Stimulated activated CD4-positive, alpha-beta T cell treated with anti-CD3 and anti-CD28 coated beads, TNF-alpha, amount 100 ng/mL, for 4 hours (primary cell): ENCODE results near the gene ENPP3.

ENCODE experiments used
- DNase-seq, 3 experiments: peaks; one replicate each; pipeline ENCODE4 v3.0.0-alpha.2; 2020; ENCODE audit warnings: low read depth in 3 of 3

The ENPP3 gene

DNA sequence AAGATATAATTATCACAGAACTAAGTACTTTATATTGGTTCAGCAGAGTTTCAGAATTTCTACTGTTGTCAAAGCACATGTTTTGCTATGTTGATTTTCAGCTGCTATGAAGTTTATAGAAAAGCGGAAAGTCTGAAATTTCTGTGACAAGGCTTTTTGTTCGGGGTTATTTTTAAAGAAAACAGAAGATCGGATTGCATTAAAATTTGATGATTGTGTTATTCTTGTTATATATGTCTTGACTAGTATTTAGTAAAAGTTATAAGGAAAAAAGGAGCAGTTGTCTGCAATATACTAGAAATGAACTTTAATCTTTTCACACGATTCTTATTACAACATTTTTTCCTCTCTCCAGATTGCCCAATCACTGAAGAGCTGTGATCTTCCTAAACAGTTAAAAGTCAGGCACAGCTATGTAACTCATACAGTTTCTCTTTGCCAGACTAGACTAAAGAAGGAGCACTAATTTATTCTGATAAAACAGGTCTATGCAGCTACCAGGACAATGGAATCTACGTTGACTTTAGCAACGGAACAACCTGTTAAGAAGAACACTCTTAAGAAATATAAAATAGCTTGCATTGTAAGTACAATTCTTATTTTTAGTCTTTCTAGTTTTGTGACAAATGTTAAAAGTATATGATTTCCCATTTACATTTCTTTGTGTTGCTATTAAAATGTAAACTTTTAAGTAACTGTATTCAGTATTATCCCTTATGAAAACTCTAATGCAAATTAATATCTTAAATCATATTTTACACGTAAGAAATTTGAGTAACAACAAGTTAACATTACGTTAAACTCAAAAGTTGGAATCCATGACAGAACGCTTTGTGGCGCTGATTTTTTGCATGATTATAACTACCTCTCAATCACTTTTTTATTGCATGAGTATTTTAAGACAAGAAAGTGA lies at the start of gene ENPP3:
Gene ENPP3 (plus strand): TSS at position 423 of the 913 bp plus-strand sequence. CDS start 83 bp downstream, at position 506.
- DNase-seq = no peak

GRCh38 chr6:131587909-131588308 lies 49.2 kb upstream of the ENPP3 start:
- no peak for DNase-seq

DNA sequence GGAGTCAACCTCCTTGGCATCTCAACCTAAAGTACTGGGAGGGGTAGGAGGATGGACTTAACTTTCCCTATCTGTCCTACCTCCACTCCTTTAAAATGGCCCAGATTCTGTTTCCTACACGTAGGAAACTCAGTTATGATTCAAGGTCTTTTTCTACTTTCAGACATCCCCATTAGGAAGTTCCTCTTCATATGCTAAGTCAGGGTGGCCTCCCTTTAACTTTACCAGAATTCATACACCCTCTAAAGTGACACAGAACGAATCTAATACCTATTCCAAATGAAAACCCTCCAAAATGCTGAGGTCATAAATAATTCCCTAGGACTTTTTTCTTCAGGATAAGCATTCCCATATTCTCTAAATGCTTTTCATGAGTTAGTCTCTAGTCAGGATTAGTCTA lies 48.5 kb upstream of the ENPP3 start:
- DNase-seq = no peak

GRCh38 chr6:131592935-131593334 lies 44.2 kb upstream of the ENPP3 start:
- no peak for DNase-seq

- DNase-seq = no peak
These were observed 43.0 kb upstream of the ENPP3 start for GRCh38 chr6:131594074-131594473.

DNA sequence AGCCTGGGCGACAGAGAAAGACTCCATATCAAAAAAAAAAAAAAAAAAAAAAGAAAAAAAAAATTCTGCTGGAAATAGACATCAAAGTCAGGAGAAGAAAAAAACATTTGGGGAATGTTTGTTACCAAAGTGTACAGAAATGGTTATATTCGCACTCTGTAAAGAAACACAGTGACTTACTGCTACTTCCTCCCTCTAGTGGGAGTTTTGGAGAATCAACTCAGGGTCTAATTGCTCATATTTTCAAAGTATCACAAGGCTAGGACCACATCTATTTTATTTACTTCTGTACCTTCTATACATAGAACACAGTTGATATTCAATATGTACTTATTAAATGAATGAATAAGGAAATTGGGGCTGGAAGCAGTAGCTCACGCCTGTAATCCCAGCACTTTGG lies 39.7 kb upstream of the ENPP3 start:
- DNase-seq = no peak

DNA sequence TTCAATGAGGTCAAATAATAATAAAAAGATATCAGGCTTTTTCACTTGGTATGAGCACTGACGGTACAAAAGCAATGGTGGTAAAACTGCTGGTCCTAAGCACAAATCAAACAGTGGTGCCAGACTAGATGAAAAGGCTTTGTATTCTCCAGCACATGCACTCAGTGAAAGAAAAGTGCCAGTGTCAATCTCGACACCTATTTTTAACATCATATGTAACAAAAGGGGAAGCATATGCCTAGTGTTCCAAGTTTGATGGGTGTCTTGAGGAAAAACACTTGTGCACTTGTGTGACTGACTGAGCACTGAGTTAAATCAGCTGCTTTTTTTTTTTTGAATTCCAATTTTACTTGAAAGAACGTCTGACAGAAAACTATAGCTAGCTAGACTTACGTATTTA lies 36.4 kb upstream of the ENPP3 start:
- no peak for DNase-seq

- no peak for DNase-seq
These were observed 34.3 kb upstream of the ENPP3 start for GRCh38 chr6:131602781-131603312.

DNA sequence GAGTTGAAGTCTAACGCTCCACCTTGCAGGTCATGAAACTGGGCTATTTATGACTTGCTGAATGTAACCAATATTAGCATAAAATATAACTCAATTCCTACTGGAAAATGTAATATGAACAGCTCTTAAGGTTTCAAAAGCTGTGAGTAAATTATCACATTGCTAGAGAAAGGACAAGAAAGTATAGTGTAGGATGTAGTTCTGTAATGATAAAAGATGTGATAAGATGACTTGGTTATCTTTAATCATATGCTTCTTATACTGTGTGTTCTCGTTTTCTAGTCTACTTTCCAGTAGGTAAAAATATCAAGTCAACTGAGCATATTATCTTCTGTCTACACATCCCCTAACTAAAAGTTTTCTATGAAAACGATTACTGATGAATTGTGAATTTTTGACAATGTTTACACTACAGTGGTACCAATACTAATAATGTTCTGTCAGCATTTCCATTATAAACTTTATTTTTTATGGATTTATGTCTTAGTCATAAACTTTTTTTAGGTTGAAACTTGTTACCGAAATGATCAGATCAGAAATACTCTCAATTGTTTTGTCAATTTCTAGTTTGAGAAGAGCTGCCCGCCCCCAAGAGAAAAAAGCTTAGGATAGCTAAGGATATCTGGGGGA lies 23.7 kb upstream of the ENPP3 start:
- DNase-seq = no peak

DNA sequence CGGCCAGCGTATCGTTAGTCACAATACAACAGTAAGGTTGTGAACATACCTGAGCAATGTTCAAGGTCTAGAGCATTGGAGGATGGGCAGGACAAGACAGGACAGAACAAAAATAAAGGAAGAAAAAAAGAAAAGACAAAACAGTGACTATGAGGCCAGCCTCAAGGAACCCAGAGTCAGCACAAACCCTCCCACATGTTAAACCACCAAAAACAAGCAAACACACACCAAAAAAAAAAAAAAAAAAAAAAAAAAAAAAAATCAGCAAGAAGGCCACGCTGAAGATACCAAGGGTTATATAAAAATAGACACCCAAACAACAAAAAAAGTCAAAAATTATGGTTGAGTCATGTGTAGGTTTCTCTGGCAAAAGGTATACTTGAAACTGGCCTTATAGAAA lies 21.8 kb upstream of the ENPP3 start:
- no peak for DNase-seq

DNA sequence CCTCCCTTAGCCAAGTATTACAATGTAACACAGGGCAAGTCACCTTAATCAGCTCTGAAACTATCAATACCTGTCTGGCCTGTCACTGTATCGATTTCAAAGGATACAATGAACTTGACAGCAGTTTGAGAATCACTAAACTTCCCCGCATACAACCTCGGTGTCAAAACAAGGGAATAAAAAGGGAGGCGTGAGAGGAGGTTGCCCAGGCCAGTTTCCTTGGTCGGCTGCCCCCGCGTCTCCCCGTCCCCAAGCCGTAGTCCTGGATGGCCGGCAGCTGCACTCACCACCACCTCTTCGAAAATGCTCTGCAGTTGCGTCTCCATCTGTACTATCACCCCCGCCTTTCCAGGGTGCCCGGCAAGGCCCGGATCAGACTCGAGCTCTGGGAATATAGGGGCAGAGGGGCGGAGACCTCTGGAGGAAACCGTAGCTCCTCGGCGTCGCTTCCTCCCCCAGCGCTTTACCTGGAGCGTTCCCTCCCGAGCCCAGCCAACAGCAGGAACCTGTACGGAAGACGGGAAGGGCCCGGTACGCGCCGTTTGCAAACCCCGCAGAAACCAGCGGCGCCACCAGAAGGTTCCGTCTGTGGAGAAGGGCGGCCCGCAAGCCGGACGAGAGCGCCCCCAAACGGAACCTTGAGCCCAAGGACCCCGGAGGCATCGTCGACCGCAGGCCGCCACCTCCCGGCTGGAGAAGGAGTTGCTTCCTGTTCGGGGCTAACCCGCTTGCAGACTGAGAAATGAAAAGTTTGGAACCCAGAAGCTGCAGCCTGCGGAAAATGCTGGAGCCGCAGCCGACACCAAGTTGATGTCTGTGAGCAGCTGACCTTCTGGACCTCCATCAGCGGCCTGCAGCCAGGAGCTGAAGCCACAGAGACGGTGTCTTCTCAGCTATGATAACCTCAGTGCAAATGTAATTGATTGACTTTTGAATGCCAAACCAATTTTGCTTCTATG lies 9.1 kb upstream of the ENPP3 start, which contains the start of gene MED23:
Gene MED23 (minus strand): TSS at position 519 of the 959 bp plus-strand sequence. CDS start 193 bp downstream, at position 326.
- peak; percentile 92 to 93 (median 93) for DNase-seq

DNA sequence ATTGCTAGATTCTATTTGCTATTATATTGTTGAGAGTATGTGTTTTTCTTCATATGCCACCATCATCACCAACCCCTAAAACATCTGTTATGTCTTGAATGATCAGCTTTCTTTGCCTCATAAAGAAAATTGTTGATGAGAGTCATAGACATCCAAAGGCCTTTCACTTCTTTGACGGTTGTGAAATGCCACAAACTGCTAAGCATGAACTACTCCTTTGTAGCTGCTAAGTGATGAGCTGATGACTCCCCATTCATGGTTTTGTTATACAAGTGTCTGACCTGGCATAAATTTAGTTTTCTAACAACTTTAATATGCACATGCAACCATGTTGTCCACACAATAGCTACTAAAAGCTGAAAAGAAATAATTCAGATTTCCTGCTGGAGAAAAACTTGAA lies 8.4 kb upstream of the ENPP3 start:
- no peak for DNase-seq

DNA sequence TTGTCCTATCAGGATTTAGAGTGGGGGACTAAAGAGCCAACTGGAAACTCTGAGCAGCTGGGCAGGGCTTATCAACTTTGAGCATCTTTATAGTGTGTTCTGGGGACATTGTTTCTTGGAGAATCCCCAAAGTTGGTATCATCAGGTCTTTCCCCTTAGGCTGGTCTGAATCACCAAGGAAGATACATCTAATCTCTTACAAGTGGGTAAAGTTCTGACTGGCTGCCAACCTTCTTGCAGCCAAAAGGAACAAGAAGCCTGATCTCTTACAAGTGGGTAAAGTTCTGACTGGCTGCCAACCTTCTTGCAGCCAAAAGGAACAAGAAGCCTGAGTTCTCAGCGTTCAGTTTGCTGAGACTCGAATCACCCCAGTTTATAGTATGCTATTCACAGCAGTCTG lies 7.5 kb upstream of the ENPP3 start:
- no peak for DNase-seq

- DNase-seq = no peak
These were observed 5.3 kb upstream of the ENPP3 start for GRCh38 chr6:131631625-131632289.

DNA sequence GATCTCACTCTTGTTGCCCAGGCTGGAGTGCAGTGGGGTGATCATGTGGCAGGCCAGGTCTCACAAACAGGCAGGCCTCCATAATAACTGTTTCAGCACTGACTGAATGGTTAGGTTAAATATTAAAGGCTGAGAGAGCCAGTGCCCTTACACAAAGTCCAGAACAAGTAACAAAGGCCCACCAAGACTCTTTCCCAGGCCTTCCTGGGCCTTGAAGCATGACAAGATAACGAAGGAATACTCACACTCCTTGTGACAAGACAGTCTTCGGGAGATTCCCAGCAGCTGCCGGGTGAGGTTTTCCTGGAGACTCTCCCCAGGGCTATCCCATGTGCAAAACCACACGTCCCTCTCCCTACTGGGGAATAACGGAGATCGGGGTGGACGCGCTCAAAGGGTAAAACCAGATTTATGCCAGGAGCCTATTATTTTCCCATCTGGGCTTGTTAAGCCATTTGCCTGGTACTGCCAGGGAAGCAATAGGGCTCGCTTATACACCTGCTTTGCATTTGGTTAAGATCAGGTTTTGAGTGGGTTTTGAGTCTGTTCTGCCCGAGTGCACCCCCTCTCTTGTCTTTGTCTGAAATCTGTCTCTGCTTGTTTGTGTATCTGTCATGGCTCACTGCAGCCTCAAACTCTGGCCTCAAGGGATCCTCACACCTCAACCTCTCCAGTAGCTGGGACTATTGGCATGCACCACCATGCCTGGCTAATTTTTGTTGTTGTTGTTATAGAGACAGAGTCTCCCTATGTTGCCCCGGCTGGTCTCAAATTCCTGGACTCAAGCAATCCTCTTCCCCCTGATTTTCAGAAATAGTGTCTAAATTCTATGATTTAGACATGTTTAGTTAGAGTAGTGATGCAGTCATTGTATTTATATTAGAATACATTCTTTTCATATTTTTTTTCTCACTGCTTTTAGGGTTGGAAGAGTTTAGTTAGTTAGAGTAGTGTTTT lies 1.4 kb upstream of the ENPP3 start:
- no peak for DNase-seq

GRCh38 chr6:131638013-131638412 lies 911 bp downstream of the ENPP3 start:
- no peak for DNase-seq

GRCh38 chr6:131640100-131640499 lies 3.0 kb downstream of the ENPP3 start:
- DNase-seq = no peak

DNA sequence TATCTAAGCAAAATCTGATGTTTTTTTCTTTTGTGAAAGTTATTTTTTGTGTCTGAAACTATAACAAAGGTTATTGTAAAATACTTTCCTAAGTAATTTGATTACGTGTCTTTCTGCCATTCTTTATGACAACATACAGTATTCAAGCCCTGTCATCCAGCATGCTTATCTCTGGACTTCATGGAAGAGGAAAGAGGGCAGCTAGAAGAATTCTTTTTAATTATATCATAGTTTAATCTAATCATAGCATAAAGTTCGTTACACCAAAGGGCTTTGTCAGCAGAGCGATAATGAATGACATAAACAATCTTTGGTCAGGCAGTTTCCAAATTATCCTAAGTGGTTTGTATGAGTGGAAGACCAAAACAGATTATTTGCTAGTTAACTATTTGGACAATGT lies 3.5 kb downstream of the ENPP3 start:
- DNase-seq = no peak

GRCh38 chr6:131641554-131641953 lies 4.5 kb downstream of the ENPP3 start:
- no peak for DNase-seq

- no peak for DNase-seq
These were observed 5.5 kb downstream of the ENPP3 start for GRCh38 chr6:131642565-131642964.
